Vagina (tissue), 2 donors: ENCODE results near the gene CHRNA1. TPM values are rescaled to one million over a fixed set of nuclear protein-coding genes. Genes with fewer than 3 reads are reported as not detected.

Experiments
- DNase-seq, 2 donors: peaks; one replicate each; pipeline ENCODE4 v3.0.0-alpha.2; 2017; ENCODE audit errors: extremely low spot score in 2 of 2
- H3K27ac ChIP-seq: fragments of 200-600 bp; sonication (generic); one replicate; pipeline ENCODE4 v1.5.1; 2019
- H3K27me3 ChIP-seq: fragments of 200-600 bp; sonication (generic); one replicate; pipeline ENCODE4 v1.5.1; 2019
- H3K36me3 ChIP-seq, 2 donors: fragments of 200-600 bp; sonication (generic); one replicate each; pipeline ENCODE4 v1.5.1; 2017 to 2019
- H3K4me1 ChIP-seq: fragments of 200-600 bp; sonication (generic); one replicate; pipeline ENCODE4 v1.5.1; 2019
- H3K4me3 ChIP-seq, 2 donors: fragments of 200-600 bp; sonication (generic); 1 replicate in 1 of 2; 2 replicates in 1 of 2; pipeline ENCODE4 v1.5.1; 2016 to 2019
- H3K9me3 ChIP-seq: fragments of 200-600 bp; sonication (generic); one replicate; pipeline ENCODE4 v1.5.1; 2019
- POLR2A ChIP-seq, 2 donors: fragments of 450-650 bp; IDR thresholded peaks; one replicate each; pipeline ENCODE4 v1.6.1; 2017; ENCODE audit warnings: antibody characterized with exemption in 2 of 2, mild to moderate bottlenecking in 2 of 2, moderate library complexity in 2 of 2
- POLR2AphosphoS5 ChIP-seq, 2 donors: sonication (generic); formaldehyde crosslinking; IDR thresholded peaks; one replicate each; pipeline ENCODE4 v1.9.0; 2017; ENCODE audit warnings: antibody characterized with exemption in 2 of 2, mild to moderate bottlenecking in 2 of 2, low read depth in 1 of 2; ENCODE audit not compliant: insufficient read depth in 1 of 2
- intact Hi-C: fragments of 100-400 bp; cut with DNase I; formaldehyde crosslinking; loops from one replicate; pipeline ENCODE4 v1.15.1; 2023
- total RNA-seq: library from RNA; depleted of rRNA; stranded (reverse); fragments of >200 nt; gene quantifications from one replicate; pipeline ENCODE4 v1.2.3, GENCODE V29; 2016
- TF ChIP-seq, protein P1 (sequence below), 3 experiments: fragments of 450-650 bp in 2 of 3; fragments of 200-600 bp in 1 of 3; sonication (generic) in 1 of 3; IDR thresholded peaks; one replicate each; pipeline ENCODE4 v1.5.1; 2017 to 2019; ENCODE audit warnings: antibody characterized with exemption in 3 of 3, mild to moderate bottlenecking in 2 of 3, moderate library complexity in 2 of 3

The CHRNA1 gene
- total RNA-seq, 1 donor from 2014 or later, result not detected

DNA sequence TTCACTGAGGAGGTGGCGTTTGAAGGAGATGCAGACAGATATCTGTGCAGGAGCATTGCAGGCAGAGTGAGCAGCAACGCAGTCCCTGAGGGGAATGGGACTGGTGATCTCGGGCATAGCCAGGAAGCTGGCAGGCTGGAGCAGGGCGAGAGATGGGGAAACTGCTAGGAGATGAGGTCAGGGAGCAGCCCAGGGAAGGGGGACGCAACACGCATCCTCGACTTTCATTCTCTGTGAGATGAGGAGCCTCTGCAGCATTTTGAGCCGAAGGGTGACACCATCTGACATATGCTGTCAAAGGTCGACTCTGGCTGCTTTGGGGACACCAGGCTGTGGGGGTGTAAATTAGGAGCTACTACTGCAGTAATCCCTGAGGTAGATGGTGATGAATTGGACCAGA, 4.3 kb upstream of the CHRNA1 start:
- TF ChIP-seq POLR2AphosphoS5 (IDR thresholded peaks at IDR 0.05; ENCODE audit: insufficient read depth in 1 of 2, low read depth in 1 of 2), result no peak
- TF ChIP-seq POLR2A (IDR thresholded peaks at IDR 0.05), result no peak
- TF ChIP-seq, protein P1, sequence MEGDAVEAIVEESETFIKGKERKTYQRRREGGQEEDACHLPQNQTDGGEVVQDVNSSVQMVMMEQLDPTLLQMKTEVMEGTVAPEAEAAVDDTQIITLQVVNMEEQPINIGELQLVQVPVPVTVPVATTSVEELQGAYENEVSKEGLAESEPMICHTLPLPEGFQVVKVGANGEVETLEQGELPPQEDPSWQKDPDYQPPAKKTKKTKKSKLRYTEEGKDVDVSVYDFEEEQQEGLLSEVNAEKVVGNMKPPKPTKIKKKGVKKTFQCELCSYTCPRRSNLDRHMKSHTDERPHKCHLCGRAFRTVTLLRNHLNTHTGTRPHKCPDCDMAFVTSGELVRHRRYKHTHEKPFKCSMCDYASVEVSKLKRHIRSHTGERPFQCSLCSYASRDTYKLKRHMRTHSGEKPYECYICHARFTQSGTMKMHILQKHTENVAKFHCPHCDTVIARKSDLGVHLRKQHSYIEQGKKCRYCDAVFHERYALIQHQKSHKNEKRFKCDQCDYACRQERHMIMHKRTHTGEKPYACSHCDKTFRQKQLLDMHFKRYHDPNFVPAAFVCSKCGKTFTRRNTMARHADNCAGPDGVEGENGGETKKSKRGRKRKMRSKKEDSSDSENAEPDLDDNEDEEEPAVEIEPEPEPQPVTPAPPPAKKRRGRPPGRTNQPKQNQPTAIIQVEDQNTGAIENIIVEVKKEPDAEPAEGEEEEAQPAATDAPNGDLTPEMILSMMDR (IDR thresholded peaks at IDR 0.05), result no peak
- Histone ChIP-seq H3K27me3 (no peaks in the 10 kb centered on the region), H3K4me1 (peaks cover 10% of the 10 kb centered on the region), H3K27ac (no peak overlapping the region), H3K4me3 (no peak overlapping the region), H3K36me3 (no peaks in the 10 kb centered on the region), H3K9me3 (no peaks in the 10 kb centered on the region)
- no peak for DNase-seq
- intact Hi-C loops, result no loop called here

DNA sequence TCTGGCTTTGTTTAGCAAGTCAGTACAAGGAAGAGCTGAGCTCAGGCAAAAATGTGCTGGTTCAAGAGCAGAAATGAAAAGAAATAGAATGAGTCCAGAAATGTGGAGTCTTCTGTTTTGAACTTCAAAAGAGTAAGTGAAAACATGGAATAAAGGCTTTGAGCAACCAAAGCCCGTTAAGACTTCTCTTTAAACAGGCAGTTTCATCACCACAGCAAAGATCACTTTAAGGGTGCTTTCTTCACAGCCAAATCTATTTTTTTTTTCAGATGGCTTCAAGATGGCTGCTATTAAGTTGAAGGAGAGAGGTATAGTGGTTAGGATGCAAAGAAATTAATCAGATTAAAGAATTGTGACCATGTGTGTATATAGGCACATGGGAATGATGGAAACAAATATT, 2.0 kb upstream of the CHRNA1 start:
- Histone ChIP-seq H3K4me3 (no peak overlapping the region), H3K27me3 (no peaks in the 10 kb centered on the region), H3K9me3 (no peaks in the 10 kb centered on the region), H3K36me3 (no peaks in the 10 kb centered on the region), H3K27ac (no peak overlapping the region), H3K4me1 (no peaks in the 10 kb centered on the region)
- DNase-seq, result no peak
- TF ChIP-seq POLR2AphosphoS5 (IDR thresholded peaks at IDR 0.05; ENCODE audit: insufficient read depth in 1 of 2, low read depth in 1 of 2), result no peak
- intact Hi-C loops, result no loop called here

DNA sequence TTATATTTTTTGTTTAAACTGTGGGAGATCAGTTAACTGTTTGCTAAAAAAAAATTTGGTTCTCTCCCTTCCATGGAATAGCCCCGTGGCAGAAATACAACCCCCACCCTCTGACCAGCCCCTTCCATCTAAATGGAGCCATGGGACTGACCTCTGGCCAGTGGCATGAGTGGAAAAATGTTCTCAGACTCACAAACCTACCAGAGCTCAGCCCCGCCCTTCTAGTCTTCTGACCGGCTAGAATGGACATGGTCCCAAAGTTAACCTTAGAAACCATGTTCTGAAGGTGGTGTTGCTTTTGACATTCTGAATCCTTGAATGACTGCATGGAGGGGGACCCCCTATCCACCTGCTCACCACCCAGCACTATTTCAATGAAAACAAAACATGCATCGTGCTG, 1.3 kb upstream of the CHRNA1 start:
- no peak overlapping the region for H3K27ac ChIP-seq
- H3K4me1 ChIP-seq, result no peaks in the 10 kb centered on the region
- no peak for DNase-seq
- intact Hi-C loops, result no loop called here
- no peaks in the 10 kb centered on the region for H3K27me3 ChIP-seq
- no peak for TF ChIP-seq POLR2A (IDR thresholded peaks at IDR 0.05)
- no peaks in the 10 kb centered on the region for H3K36me3 ChIP-seq
- H3K9me3 ChIP-seq, result no peaks in the 10 kb centered on the region
- no peak overlapping the region for H3K4me3 ChIP-seq

DNA sequence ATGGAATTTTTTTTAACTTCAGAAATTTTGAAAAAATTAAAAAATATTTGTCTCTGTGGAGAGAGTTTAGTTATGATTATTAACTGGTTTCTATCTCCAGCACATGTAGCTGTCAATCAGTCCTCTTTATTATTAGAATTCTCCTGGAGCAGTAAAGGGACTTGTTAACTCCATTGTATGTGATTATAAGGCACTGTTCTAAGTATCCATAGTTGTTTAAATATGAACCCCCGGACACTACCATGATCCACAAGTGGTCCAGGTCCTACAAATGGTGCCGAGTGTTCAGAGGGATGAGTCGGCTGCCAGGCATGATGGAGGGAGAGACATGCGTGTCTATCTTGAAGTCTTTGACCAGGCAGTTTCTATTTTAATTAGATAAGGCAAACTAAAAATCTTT, 492 bp downstream of the CHRNA1 start:
- H3K27me3 ChIP-seq, result no peaks in the 10 kb centered on the region
- no peaks in the 10 kb centered on the region for H3K4me1 ChIP-seq
- TF ChIP-seq POLR2A (IDR thresholded peaks at IDR 0.05) (no peak), POLR2AphosphoS5 (IDR thresholded peaks at IDR 0.05; ENCODE audit: insufficient read depth in 1 of 2, low read depth in 1 of 2) (no peak)
- TF ChIP-seq, protein P1 (IDR thresholded peaks at IDR 0.05), result no peak
- DNase-seq, result no peak
- intact Hi-C loops, result no loop called here
- no peak overlapping the region for H3K27ac ChIP-seq
- no peaks in the 10 kb centered on the region for H3K9me3 ChIP-seq
- H3K4me3 ChIP-seq, result no peak overlapping the region
- no peaks in the 10 kb centered on the region for H3K36me3 ChIP-seq

DNA sequence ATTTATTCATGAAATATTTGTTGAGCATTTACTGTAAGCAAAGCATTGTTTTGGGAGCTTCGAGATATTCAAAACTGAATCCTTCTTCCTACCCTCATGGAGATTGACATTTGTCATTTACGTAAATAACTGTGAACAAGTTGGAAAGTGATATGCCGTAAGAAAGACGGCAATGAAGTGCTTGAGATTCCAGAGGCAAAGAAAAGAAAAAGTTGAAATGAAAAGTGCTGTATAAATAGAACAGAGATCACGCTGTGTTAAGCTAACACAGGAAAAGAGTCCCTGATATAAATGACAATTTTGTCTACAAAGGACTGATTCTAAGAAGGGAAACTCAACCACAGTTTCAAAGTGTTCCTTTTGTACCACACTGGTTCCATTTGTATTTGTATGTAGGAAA, 1.8 kb downstream of the CHRNA1 start:
- Histone ChIP-seq H3K36me3 (no peaks in the 10 kb centered on the region), H3K4me1 (no peaks in the 10 kb centered on the region), H3K27ac (no peak overlapping the region), H3K4me3 (no peak overlapping the region), H3K27me3 (no peaks in the 10 kb centered on the region), H3K9me3 (no peaks in the 10 kb centered on the region)
- no peak for TF ChIP-seq POLR2A (IDR thresholded peaks at IDR 0.05)
- TF ChIP-seq POLR2AphosphoS5 (IDR thresholded peaks at IDR 0.05; ENCODE audit: insufficient read depth in 1 of 2, low read depth in 1 of 2), result no peak
- TF ChIP-seq, protein P1 (IDR thresholded peaks at IDR 0.05), result no peak
- no peak for DNase-seq
- intact Hi-C loops, result no loop called here

DNA sequence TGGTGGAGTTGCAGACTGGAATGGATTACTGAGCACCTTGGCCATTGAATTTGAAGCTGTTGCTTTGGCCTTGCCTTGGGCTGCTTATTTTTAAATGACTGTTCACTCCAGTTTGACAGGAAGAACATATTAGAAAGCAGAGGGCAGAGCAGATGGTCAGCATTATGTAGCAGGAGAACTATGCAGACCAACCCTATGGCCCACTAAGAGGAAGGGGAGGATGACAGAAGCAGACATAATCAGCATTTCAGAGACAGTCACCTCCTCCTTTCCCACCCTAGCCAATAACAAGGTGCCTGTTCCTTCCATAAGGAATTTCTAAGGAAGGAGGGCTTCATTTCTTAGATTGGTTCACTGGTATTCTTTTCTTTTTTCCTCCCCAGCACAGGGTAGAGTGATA, 2.4 kb downstream of the CHRNA1 start:
- H3K4me1 ChIP-seq, result no peaks in the 10 kb centered on the region
- H3K36me3 ChIP-seq, result no peaks in the 10 kb centered on the region
- TF ChIP-seq POLR2A (IDR thresholded peaks at IDR 0.05), result no peak
- no peak for TF ChIP-seq POLR2AphosphoS5 (IDR thresholded peaks at IDR 0.05; ENCODE audit: insufficient read depth in 1 of 2, low read depth in 1 of 2)
- TF ChIP-seq, protein P1 (IDR thresholded peaks at IDR 0.05), result no peak
- H3K4me3 ChIP-seq, result no peak overlapping the region
- intact Hi-C loops, result no loop called here
- no peaks in the 10 kb centered on the region for H3K27me3 ChIP-seq
- no peak for DNase-seq
- H3K27ac ChIP-seq, result no peak overlapping the region
- H3K9me3 ChIP-seq, result no peaks in the 10 kb centered on the region
